Hepatocyte (in vitro differentiated cells): ENCODE results near the gene DGCR8.

Experiments used
- CTCF ChIP-seq: fragments of 200-600 bp; sonication (generic); IDR thresholded peaks from 2 replicates; pipeline ENCODE4 v1.5.1; 2016; ENCODE audit warnings: antibody characterized with exemption, mild to moderate bottlenecking; ENCODE audit not compliant: poor library complexity
- EZH2 ChIP-seq: fragments of 200-600 bp; sonication (generic); IDR thresholded peaks from 2 replicates; pipeline ENCODE4 v1.6.1; 2016; ENCODE audit warnings: antibody characterized with exemption, mild to moderate bottlenecking, borderline replicate concordance
- EZH2phosphoT487 ChIP-seq: fragments of 200-600 bp; sonication (generic); IDR thresholded peaks from one replicate; pipeline ENCODE4 v1.6.1; 2018; ENCODE audit warnings: antibody characterized with exemption, mild to moderate bottlenecking, low read depth, moderate library complexity; ENCODE audit not compliant: unreplicated experiment, severe bottlenecking

- TF ChIP-seq EZH2 (no peak), CTCF (no peak), EZH2phosphoT487 (no peak)
Observed at GRCh38 chr22:20083891-20084546, 4.0 kb downstream of the DGCR8 start.
